T-helper 1 cell treated with Interleukin-12 subunit alpha and Interleukin-12 subunit beta and Interleukin-4 antibody, amounts not matched to agents 30 μg/mL and 1 μg/mL, for 36 hours (primary cell): ENCODE results near the gene MFAP2.

Experiments
- H3K27ac Mint-ChIP-seq: one replicate; pipeline ENCODE4 v1.8.0; 2021; ENCODE audit warnings: mild to moderate bottlenecking, mixed read lengths
- H3K27me3 Mint-ChIP-seq: one replicate; pipeline ENCODE4 v1.8.0; 2021; ENCODE audit warnings: low read depth, mixed read lengths
- H3K36me3 Mint-ChIP-seq: one replicate; pipeline ENCODE4 v1.8.0; 2021; ENCODE audit warnings: low read depth, mixed read lengths
- H3K4me1 Mint-ChIP-seq: one replicate; pipeline ENCODE4 v1.8.0; 2021; ENCODE audit warnings: low read depth, mixed read lengths
- H3K4me3 Mint-ChIP-seq: one replicate; pipeline ENCODE4 v1.8.0; 2021; ENCODE audit warnings: mild to moderate bottlenecking, moderate library complexity, mixed read lengths
- H3K9me3 Mint-ChIP-seq: one replicate; pipeline ENCODE4 v1.8.0; 2021; ENCODE audit warnings: mixed read lengths

Gene MFAP2

GRCh38 chr1:16978567-16979474, 1.6 kb downstream of the MFAP2 start:
- Mint-ChIP-seq H3K9me3 (no peaks in the 10 kb centered on the region), H3K36me3 (no peaks in the 10 kb centered on the region), H3K27ac (no peak overlapping the region), H3K4me1 (peaks cover 3% of the 10 kb centered on the region), H3K4me3 (no peak overlapping the region), H3K27me3 (peaks cover 22% of the 10 kb centered on the region)

- Mint-ChIP-seq H3K4me3 (no peak overlapping the region), H3K27ac (no peak overlapping the region), H3K36me3 (no peaks in the 10 kb centered on the region), H3K27me3 (peaks cover 22% of the 10 kb centered on the region), H3K4me1 (peaks cover 3% of the 10 kb centered on the region), H3K9me3 (no peaks in the 10 kb centered on the region)
These were observed 2.3 kb downstream of the MFAP2 start for GRCh38 chr1:16978139-16978538.

GRCh38 chr1:16977377-16977776, 3.0 kb downstream of the MFAP2 start:
- no peak overlapping the region for H3K27ac Mint-ChIP-seq
- peaks cover 3% of the 10 kb centered on the region for H3K4me1 Mint-ChIP-seq
- H3K9me3 Mint-ChIP-seq = no peaks in the 10 kb centered on the region
- no peak overlapping the region for H3K4me3 Mint-ChIP-seq
- H3K27me3 Mint-ChIP-seq = peaks cover 22% of the 10 kb centered on the region
- no peaks in the 10 kb centered on the region for H3K36me3 Mint-ChIP-seq

- H3K4me1 Mint-ChIP-seq = peaks cover 3% of the 10 kb centered on the region
- H3K27ac Mint-ChIP-seq = no peak overlapping the region
- no peaks in the 10 kb centered on the region for H3K9me3 Mint-ChIP-seq
- H3K36me3 Mint-ChIP-seq = no peaks in the 10 kb centered on the region
- peaks cover 19% of the 10 kb centered on the region for H3K27me3 Mint-ChIP-seq
- no peak overlapping the region for H3K4me3 Mint-ChIP-seq
These were observed 3.5 kb downstream of the MFAP2 start for GRCh38 chr1:16976966-16977365.

GRCh38 chr1:16975838-16976237, 4.6 kb downstream of the MFAP2 start:
- Mint-ChIP-seq H3K27me3 (peaks cover 8% of the 10 kb centered on the region), H3K36me3 (no peaks in the 10 kb centered on the region), H3K27ac (no peak overlapping the region), H3K4me3 (no peak overlapping the region), H3K4me1 (peaks cover 2% of the 10 kb centered on the region), H3K9me3 (no peaks in the 10 kb centered on the region)

GRCh38 chr1:16975211-16975610, 5.2 kb downstream of the MFAP2 start:
- Mint-ChIP-seq H3K27me3 (peaks cover 4% of the 10 kb centered on the region), H3K4me3 (no peak overlapping the region), H3K9me3 (no peaks in the 10 kb centered on the region), H3K36me3 (no peaks in the 10 kb centered on the region), H3K27ac (no peak overlapping the region), H3K4me1 (no peaks in the 10 kb centered on the region)

GRCh38 chr1:16973215-16973614, 7.2 kb downstream of the MFAP2 start:
- Mint-ChIP-seq H3K4me1 (no peaks in the 10 kb centered on the region), H3K27me3 (no peaks in the 10 kb centered on the region), H3K36me3 (no peaks in the 10 kb centered on the region), H3K9me3 (no peaks in the 10 kb centered on the region), H3K27ac (no peak overlapping the region), H3K4me3 (no peak overlapping the region)

GRCh38 chr1:16972189-16972895, 8.1 kb downstream of the MFAP2 start:
- no peaks in the 10 kb centered on the region for H3K27me3 Mint-ChIP-seq
- H3K27ac Mint-ChIP-seq = no peak overlapping the region
- no peaks in the 10 kb centered on the region for H3K36me3 Mint-ChIP-seq
- H3K4me1 Mint-ChIP-seq = no peaks in the 10 kb centered on the region
- no peak overlapping the region for H3K4me3 Mint-ChIP-seq
- no peaks in the 10 kb centered on the region for H3K9me3 Mint-ChIP-seq

GRCh38 chr1:16971341-16972188, 8.9 kb downstream of the MFAP2 start:
- Mint-ChIP-seq H3K27me3 (no peaks in the 10 kb centered on the region), H3K9me3 (no peaks in the 10 kb centered on the region), H3K36me3 (no peaks in the 10 kb centered on the region), H3K4me1 (no peaks in the 10 kb centered on the region), H3K4me3 (no peak overlapping the region), H3K27ac (no peak overlapping the region)

GRCh38 chr1:16970132-16970910, 10.1 kb downstream of the MFAP2 start:
- H3K9me3 Mint-ChIP-seq = no peaks in the 10 kb centered on the region
- no peaks in the 10 kb centered on the region for H3K27me3 Mint-ChIP-seq
- no peak overlapping the region for H3K4me3 Mint-ChIP-seq
- H3K27ac Mint-ChIP-seq = no peak overlapping the region
- H3K4me1 Mint-ChIP-seq = no peaks in the 10 kb centered on the region
- H3K36me3 Mint-ChIP-seq = no peaks in the 10 kb centered on the region

GRCh38 chr1:16969651-16970050, 10.8 kb downstream of the MFAP2 start:
- Mint-ChIP-seq H3K4me1 (no peaks in the 10 kb centered on the region), H3K27ac (no peak overlapping the region), H3K27me3 (no peaks in the 10 kb centered on the region), H3K4me3 (no peak overlapping the region), H3K9me3 (no peaks in the 10 kb centered on the region), H3K36me3 (no peaks in the 10 kb centered on the region)

- no peaks in the 10 kb centered on the region for H3K4me1 Mint-ChIP-seq
- no peak overlapping the region for H3K27ac Mint-ChIP-seq
- H3K36me3 Mint-ChIP-seq = no peaks in the 10 kb centered on the region
- H3K27me3 Mint-ChIP-seq = no peaks in the 10 kb centered on the region
- H3K9me3 Mint-ChIP-seq = no peaks in the 10 kb centered on the region
- no peak overlapping the region for H3K4me3 Mint-ChIP-seq
These were observed 11.3 kb downstream of the MFAP2 start for GRCh38 chr1:16969057-16969611.

- Mint-ChIP-seq H3K9me3 (no peaks in the 10 kb centered on the region), H3K36me3 (no peaks in the 10 kb centered on the region), H3K27me3 (no peaks in the 10 kb centered on the region), H3K4me1 (no peaks in the 10 kb centered on the region), H3K4me3 (no peak overlapping the region), H3K27ac (no peak overlapping the region)
These were observed 12.0 kb downstream of the MFAP2 start for GRCh38 chr1:16968372-16968771.

- Mint-ChIP-seq H3K27ac (no peak overlapping the region), H3K4me3 (no peak overlapping the region), H3K27me3 (no peaks in the 10 kb centered on the region), H3K4me1 (no peaks in the 10 kb centered on the region), H3K9me3 (no peaks in the 10 kb centered on the region), H3K36me3 (no peaks in the 10 kb centered on the region)
These were observed 12.5 kb downstream of the MFAP2 start for GRCh38 chr1:16967962-16968361.
